ENCODE measurements around the gene MAN1A2.
"Not testable (repeated sequence)": the region's sequence is repeated elsewhere in the genome, so short reads cannot be mapped to it uniquely, and the experiment has no call there.

Gene MAN1A2

GRCh38 chr1:117436513-117436912 is 69.3 kb downstream of the MAN1A2 start:
- H3K27me3 ChIP-seq (ENCODE audit: insufficient read depth, low read length), result no peaks in the 10 kb centered on the region
- no peak overlapping the region for H3K27ac ChIP-seq (ENCODE audit: low read depth, low read length)
- no peaks in the 10 kb centered on the region for H3K79me2 ChIP-seq (ENCODE audit: control insufficient read depth, insufficient read depth, low read length, unreplicated experiment)
- no peak overlapping the region for H2AFZ ChIP-seq (ENCODE audit: low read length, unreplicated experiment)
- H3K4me3 ChIP-seq (ENCODE audit: low read depth, low read length), result no peak overlapping the region
- H3K36me3 ChIP-seq (ENCODE audit: insufficient read depth, low read length), result no peaks in the 10 kb centered on the region
- H3K4me1 ChIP-seq (ENCODE audit: control insufficient read depth, insufficient read depth, low read length, unreplicated experiment), result no peaks in the 10 kb centered on the region

DNA sequence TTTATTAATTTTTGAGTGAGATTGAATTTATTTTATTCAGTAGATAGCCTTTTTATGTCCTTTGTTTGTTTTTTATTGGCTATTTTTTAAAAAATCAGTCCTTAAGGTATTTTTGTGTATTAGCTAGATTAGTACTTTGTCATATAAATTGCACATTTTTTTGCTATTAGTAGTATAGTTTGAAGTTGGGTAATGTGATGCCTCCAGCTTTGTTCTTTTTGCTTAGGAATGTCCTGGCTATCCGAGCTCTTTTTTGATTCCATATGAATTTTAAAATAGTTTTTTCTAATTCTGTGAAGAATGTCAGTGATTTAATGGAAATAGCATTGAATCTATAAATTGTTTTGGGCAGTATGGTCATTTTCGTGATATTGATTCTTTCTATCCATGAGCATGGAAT is 80.4 kb downstream of the MAN1A2 start:
- Histone ChIP-seq H3K27ac (ENCODE audit: low read depth, low read length) (no peak overlapping the region), H3K79me2 (ENCODE audit: control insufficient read depth, insufficient read depth, low read length, unreplicated experiment) (no peaks in the 10 kb centered on the region), H3K4me3 (ENCODE audit: low read depth, low read length) (no peak overlapping the region), H3K36me3 (ENCODE audit: insufficient read depth, low read length) (peaks cover 19% of the 10 kb centered on the region), H3K27me3 (ENCODE audit: insufficient read depth, low read length) (no peaks in the 10 kb centered on the region), H3K4me1 (ENCODE audit: control insufficient read depth, insufficient read depth, low read length, unreplicated experiment) (no peaks in the 10 kb centered on the region), H2AFZ (ENCODE audit: low read length, unreplicated experiment) (no peak overlapping the region)

DNA sequence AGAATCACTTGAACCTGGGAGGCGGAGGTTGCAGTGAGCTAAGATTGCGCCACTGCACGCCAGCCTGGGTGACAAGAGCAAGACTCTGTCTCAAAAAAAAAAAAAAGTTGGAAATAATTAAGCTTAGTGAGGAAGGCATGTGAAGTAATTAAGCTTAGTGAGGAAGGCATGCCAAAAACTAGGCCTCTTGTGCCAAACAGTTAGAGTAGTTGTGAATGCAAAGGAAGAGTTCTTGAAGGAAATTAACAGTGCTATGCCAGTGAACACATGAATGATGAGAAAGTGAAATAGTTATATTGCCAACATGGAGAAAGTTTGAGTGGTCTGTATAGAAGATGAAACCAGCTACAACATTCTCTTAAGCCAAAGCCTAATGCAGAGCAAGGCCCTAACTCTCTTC is 85.0 kb downstream of the MAN1A2 start:
- no peaks in the 10 kb centered on the region for H3K4me1 ChIP-seq (ENCODE audit: control insufficient read depth, insufficient read depth, low read length, unreplicated experiment)
- H3K79me2 ChIP-seq (ENCODE audit: control insufficient read depth, insufficient read depth, low read length, unreplicated experiment), result no peaks in the 10 kb centered on the region
- no peak overlapping the region for H3K27ac ChIP-seq (ENCODE audit: low read depth, low read length)
- no peaks in the 10 kb centered on the region for H3K27me3 ChIP-seq (ENCODE audit: insufficient read depth, low read length)
- H3K36me3 ChIP-seq (ENCODE audit: insufficient read depth, low read length), result peaks cover 9% of the 10 kb centered on the region
- no peak overlapping the region for H2AFZ ChIP-seq (ENCODE audit: low read length, unreplicated experiment)
- no peak overlapping the region for H3K4me3 ChIP-seq (ENCODE audit: low read depth, low read length)

DNA sequence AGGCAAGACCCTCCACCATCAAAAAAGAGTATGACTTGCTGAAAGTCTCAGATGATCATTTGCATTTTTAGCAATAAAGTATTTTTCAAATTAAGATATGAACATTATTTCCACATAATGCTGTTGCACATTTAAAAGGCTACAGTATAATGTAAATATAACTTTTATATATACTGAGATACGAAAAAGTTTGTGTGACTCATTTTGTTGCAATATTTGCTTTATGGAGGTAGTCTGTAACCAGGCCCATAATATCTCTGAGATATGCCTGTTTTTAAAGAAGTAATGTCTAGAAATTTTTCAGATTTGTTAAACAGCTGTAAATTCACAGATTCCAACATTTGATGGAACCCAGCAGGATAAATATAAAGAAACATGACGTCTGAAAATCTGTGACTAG is 86.7 kb downstream of the MAN1A2 start:
- H3K27ac ChIP-seq (ENCODE audit: low read depth, low read length), result no peak overlapping the region
- H2AFZ ChIP-seq (ENCODE audit: low read length, unreplicated experiment), result no peak overlapping the region
- peaks cover 5% of the 10 kb centered on the region; the same call in 1 of the 2 replicates for H3K36me3 ChIP-seq (ENCODE audit: insufficient read depth, low read length)
- no peaks in the 10 kb centered on the region for H3K27me3 ChIP-seq (ENCODE audit: insufficient read depth, low read length)
- no peak overlapping the region for H3K4me3 ChIP-seq (ENCODE audit: low read depth, low read length)
- H3K79me2 ChIP-seq (ENCODE audit: control insufficient read depth, insufficient read depth, low read length, unreplicated experiment), result no peaks in the 10 kb centered on the region
- H3K4me1 ChIP-seq (ENCODE audit: control insufficient read depth, insufficient read depth, low read length, unreplicated experiment), result no peaks in the 10 kb centered on the region

DNA sequence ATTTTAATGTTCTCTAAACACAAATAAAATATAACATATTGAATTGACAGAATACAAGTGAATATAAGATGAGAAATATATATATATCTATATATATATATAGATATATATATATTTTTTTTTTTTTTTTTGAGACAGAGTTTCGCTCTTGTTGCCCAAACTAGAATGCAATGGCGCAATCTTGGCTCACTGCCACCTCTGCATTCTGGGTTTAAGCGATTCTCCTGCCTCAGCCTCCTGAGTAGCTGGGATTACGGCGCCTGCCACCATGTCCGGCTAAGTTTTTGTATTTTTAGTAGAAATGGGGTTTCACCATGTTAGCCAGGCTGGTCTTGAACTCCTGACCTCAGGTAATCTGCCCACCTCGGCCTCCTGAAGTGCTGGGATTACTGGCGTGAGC is 91.2 kb downstream of the MAN1A2 start:
- H3K36me3 ChIP-seq (ENCODE audit: insufficient read depth, low read length); H3K27me3 ChIP-seq (ENCODE audit: insufficient read depth, low read length); H3K27ac ChIP-seq (ENCODE audit: low read depth, low read length); H3K4me3 ChIP-seq (ENCODE audit: low read depth, low read length); H2AFZ ChIP-seq (ENCODE audit: low read length, unreplicated experiment); H3K79me2 ChIP-seq (ENCODE audit: control insufficient read depth, insufficient read depth, low read length, unreplicated experiment); H3K4me1 ChIP-seq (ENCODE audit: control insufficient read depth, insufficient read depth, low read length, unreplicated experiment): not testable (repeated sequence)

DNA sequence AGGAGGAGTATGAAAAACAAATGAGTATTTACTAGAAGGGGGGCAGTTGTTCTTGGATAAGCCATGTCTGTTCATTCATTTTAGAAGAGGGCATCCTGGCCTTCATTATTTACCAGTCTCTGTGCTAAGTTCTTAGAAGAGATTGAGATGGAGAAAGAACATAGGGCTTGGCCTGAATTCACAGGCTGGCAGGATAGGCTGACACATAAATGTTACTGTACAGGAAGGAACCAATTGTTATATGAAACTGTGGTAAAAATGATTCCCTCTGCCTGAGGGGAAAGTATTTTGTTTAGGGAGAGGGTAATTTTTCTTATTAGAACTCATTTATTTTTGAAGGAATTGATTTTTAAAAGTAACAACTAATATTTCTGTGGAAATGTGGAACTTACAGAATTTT is 99.5 kb downstream of the MAN1A2 start:
- no peak overlapping the region for H3K4me3 ChIP-seq (ENCODE audit: low read depth, low read length)
- no peaks in the 10 kb centered on the region for H3K27me3 ChIP-seq (ENCODE audit: insufficient read depth, low read length)
- H2AFZ ChIP-seq (ENCODE audit: low read length, unreplicated experiment), result no peak overlapping the region
- no peaks in the 10 kb centered on the region for H3K36me3 ChIP-seq (ENCODE audit: insufficient read depth, low read length)
- no peaks in the 10 kb centered on the region for H3K79me2 ChIP-seq (ENCODE audit: control insufficient read depth, insufficient read depth, low read length, unreplicated experiment)
- H3K27ac ChIP-seq (ENCODE audit: low read depth, low read length), result peak overlapping the region; percentile 39; the same call in 1 of the 2 replicates
- peaks cover 16% of the 10 kb centered on the region for H3K4me1 ChIP-seq (ENCODE audit: control insufficient read depth, insufficient read depth, low read length, unreplicated experiment)

GRCh38 chr1:117467336-117467735 is 100.1 kb downstream of the MAN1A2 start:
- Histone ChIP-seq H3K36me3 (ENCODE audit: insufficient read depth, low read length) (no peaks in the 10 kb centered on the region), H2AFZ (ENCODE audit: low read length, unreplicated experiment) (no peak overlapping the region), H3K79me2 (ENCODE audit: control insufficient read depth, insufficient read depth, low read length, unreplicated experiment) (no peaks in the 10 kb centered on the region), H3K27ac (ENCODE audit: low read depth, low read length) (peak overlapping the region; percentile 39), H3K4me3 (ENCODE audit: low read depth, low read length) (peak overlapping the region; percentile 11; the same call in 1 of the 2 replicates), H3K4me1 (ENCODE audit: control insufficient read depth, insufficient read depth, low read length, unreplicated experiment) (peaks cover 16% of the 10 kb centered on the region), H3K27me3 (ENCODE audit: insufficient read depth, low read length) (no peaks in the 10 kb centered on the region)

- Histone ChIP-seq H3K27ac (ENCODE audit: low read depth, low read length) (no peak overlapping the region), H3K4me3 (ENCODE audit: low read depth, low read length) (no peak overlapping the region), H3K4me1 (ENCODE audit: control insufficient read depth, insufficient read depth, low read length, unreplicated experiment) (no peaks in the 10 kb centered on the region), H3K36me3 (ENCODE audit: insufficient read depth, low read length) (no peaks in the 10 kb centered on the region), H3K79me2 (ENCODE audit: control insufficient read depth, insufficient read depth, low read length, unreplicated experiment) (no peaks in the 10 kb centered on the region), H3K27me3 (ENCODE audit: insufficient read depth, low read length) (no peaks in the 10 kb centered on the region), H2AFZ (ENCODE audit: low read length, unreplicated experiment) (no peak overlapping the region)
These were observed 105.8 kb downstream of the MAN1A2 start for GRCh38 chr1:117473063-117473462.

- not testable (repeated sequence) for H3K27me3 ChIP-seq (ENCODE audit: insufficient read depth, low read length); H3K79me2 ChIP-seq (ENCODE audit: control insufficient read depth, insufficient read depth, low read length, unreplicated experiment); H3K4me3 ChIP-seq (ENCODE audit: low read depth, low read length); H2AFZ ChIP-seq (ENCODE audit: low read length, unreplicated experiment); H3K4me1 ChIP-seq (ENCODE audit: control insufficient read depth, insufficient read depth, low read length, unreplicated experiment); H3K36me3 ChIP-seq (ENCODE audit: insufficient read depth, low read length); H3K27ac ChIP-seq (ENCODE audit: low read depth, low read length)
These were observed 108.2 kb downstream of the MAN1A2 start for GRCh38 chr1:117475495-117475894.

DNA sequence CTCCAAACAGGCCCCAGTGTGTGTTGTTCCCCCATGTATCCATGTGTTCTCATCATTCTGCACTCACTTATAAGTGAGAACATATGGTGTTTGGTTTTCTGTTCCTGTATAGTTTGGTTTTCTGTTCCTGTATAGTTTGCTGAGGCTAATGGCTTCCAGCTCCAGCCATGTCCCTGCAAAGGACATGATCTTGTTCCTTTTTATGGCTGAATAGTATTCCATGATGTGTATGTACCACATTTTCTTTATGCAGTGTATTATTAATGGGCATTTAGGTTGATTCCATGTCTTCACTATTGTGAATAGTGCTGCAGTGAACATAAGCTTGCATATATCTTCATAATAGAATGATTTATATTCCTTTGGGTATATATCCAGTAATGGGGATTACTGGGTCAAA is 111.8 kb downstream of the MAN1A2 start:
- H3K4me3 ChIP-seq (ENCODE audit: low read depth, low read length), result no peak overlapping the region
- peaks cover 5% of the 10 kb centered on the region; the same call in 1 of the 2 replicates for H3K36me3 ChIP-seq (ENCODE audit: insufficient read depth, low read length)
- no peaks in the 10 kb centered on the region for H3K27me3 ChIP-seq (ENCODE audit: insufficient read depth, low read length)
- H3K27ac ChIP-seq (ENCODE audit: low read depth, low read length), result no peak overlapping the region
- H3K79me2 ChIP-seq (ENCODE audit: control insufficient read depth, insufficient read depth, low read length, unreplicated experiment), result no peaks in the 10 kb centered on the region
- H2AFZ ChIP-seq (ENCODE audit: low read length, unreplicated experiment), result no peak overlapping the region
- H3K4me1 ChIP-seq (ENCODE audit: control insufficient read depth, insufficient read depth, low read length, unreplicated experiment), result no peaks in the 10 kb centered on the region

DNA sequence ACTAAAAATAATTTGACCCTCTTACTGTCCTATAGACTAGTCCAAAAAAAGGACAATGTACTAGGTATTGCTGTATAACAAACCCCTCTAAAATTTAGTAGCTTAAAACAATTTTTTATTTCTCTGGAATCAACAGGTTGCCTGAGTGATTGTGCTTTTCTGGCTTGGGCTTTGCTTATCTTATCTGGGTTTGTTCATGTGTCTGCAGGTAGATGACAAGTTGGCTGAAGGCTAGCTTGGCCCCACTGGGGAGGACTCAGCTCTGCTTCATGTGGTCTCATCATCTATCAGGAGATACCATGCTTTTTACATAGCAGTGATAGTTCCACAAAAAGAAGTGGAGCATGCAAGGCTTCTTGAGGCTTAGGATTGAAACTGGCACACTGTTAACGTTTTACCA is 114.2 kb downstream of the MAN1A2 start:
- Histone ChIP-seq H2AFZ (ENCODE audit: low read length, unreplicated experiment) (no peak overlapping the region), H3K79me2 (ENCODE audit: control insufficient read depth, insufficient read depth, low read length, unreplicated experiment) (no peaks in the 10 kb centered on the region), H3K36me3 (ENCODE audit: insufficient read depth, low read length) (peaks cover 5% of the 10 kb centered on the region; the same call in 1 of the 2 replicates), H3K27me3 (ENCODE audit: insufficient read depth, low read length) (no peaks in the 10 kb centered on the region), H3K4me1 (ENCODE audit: control insufficient read depth, insufficient read depth, low read length, unreplicated experiment) (no peaks in the 10 kb centered on the region), H3K27ac (ENCODE audit: low read depth, low read length) (no peak overlapping the region), H3K4me3 (ENCODE audit: low read depth, low read length) (no peak overlapping the region)

All from ACC112 (cell line).